ENCODE results near the gene WSCD2.

Gene WSCD2

GRCh38 chr12:108099778-108100489 lies 29.2 kb upstream of the WSCD2 start:
- TF ChIP-seq CTCF (IDR thresholded peaks at IDR 0.05; ENCODE audit: low read depth, low read length): no peak
- H3K4me3 ChIP-seq (ENCODE audit: low read depth, low read length): no peak overlapping the region

- no peak overlapping the region for H3K4me3 ChIP-seq (ENCODE audit: low read depth, low read length)
- no peak for TF ChIP-seq CTCF (IDR thresholded peaks at IDR 0.05; ENCODE audit: low read depth, low read length)
These were observed 27.4 kb upstream of the WSCD2 start for GRCh38 chr12:108101605-108102175.

GRCh38 chr12:108102363-108102762 lies 26.7 kb upstream of the WSCD2 start:
- no peak for TF ChIP-seq CTCF (IDR thresholded peaks at IDR 0.05; ENCODE audit: low read depth, low read length)
- no peak overlapping the region for H3K4me3 ChIP-seq (ENCODE audit: low read depth, low read length)

- TF ChIP-seq CTCF (IDR thresholded peaks at IDR 0.05; ENCODE audit: low read depth, low read length): no peak
- no peak overlapping the region for H3K4me3 ChIP-seq (ENCODE audit: low read depth, low read length)
These were observed 26.0 kb upstream of the WSCD2 start for GRCh38 chr12:108103087-108103486.

- no peak overlapping the region for H3K4me3 ChIP-seq (ENCODE audit: low read depth, low read length)
- no peak for TF ChIP-seq CTCF (IDR thresholded peaks at IDR 0.05; ENCODE audit: low read depth, low read length)
These were observed 25.6 kb upstream of the WSCD2 start for GRCh38 chr12:108103517-108103916.

- no peak for TF ChIP-seq CTCF (IDR thresholded peaks at IDR 0.05; ENCODE audit: low read depth, low read length)
- H3K4me3 ChIP-seq (ENCODE audit: low read depth, low read length): no peak overlapping the region
These were observed 24.4 kb upstream of the WSCD2 start for GRCh38 chr12:108104657-108105056.

GRCh38 chr12:108106599-108106998 lies 22.5 kb upstream of the WSCD2 start:
- H3K4me3 ChIP-seq (ENCODE audit: low read depth, low read length): no peak overlapping the region
- TF ChIP-seq CTCF (IDR thresholded peaks at IDR 0.05; ENCODE audit: low read depth, low read length): no peak

Data from WI38 (cell line).